HEK293 (cell line): ENCODE measurements around the gene SLC22A17.

ENCODE experiments used
- CTCF ChIP-seq: fragments of 450-650 bp; formaldehyde crosslinking; IDR thresholded peaks from 2 replicates; pipeline ENCODE4 v1.5.1; 2016; ENCODE audit warnings: missing biosample characterization, missing genetic modification characterization
- HIC1 ChIP-seq: fragments of 450-650 bp; formaldehyde crosslinking; IDR thresholded peaks from 2 replicates; pipeline ENCODE4 v1.5.1; 2016; ENCODE audit warnings: missing biosample characterization, missing genetic modification characterization
- KLF1 ChIP-seq: fragments of 450-650 bp; formaldehyde crosslinking; IDR thresholded peaks from 2 replicates; pipeline ENCODE4 v1.5.1; 2016; ENCODE audit warnings: missing biosample characterization, missing genetic modification characterization
- KLF17 ChIP-seq: fragments of 450-650 bp; formaldehyde crosslinking; IDR thresholded peaks from 2 replicates; pipeline ENCODE4 v1.5.1; 2016; ENCODE audit warnings: missing biosample characterization, missing genetic modification characterization
- MEIS1 ChIP-seq: sonication (generic); formaldehyde crosslinking; IDR thresholded peaks from 2 replicates; pipeline ENCODE4 v1.8.1; 2022; ENCODE audit warnings: missing genetic modification reagents, mild to moderate bottlenecking, borderline replicate concordance
- PATZ1 ChIP-seq: fragments of 450-650 bp; formaldehyde crosslinking; IDR thresholded peaks from 2 replicates; pipeline ENCODE4 v1.5.1; 2016; ENCODE audit warnings: missing biosample characterization, missing genetic modification characterization
- RBAK ChIP-seq: fragments of 450-650 bp; formaldehyde crosslinking; IDR thresholded peaks from 2 replicates; pipeline ENCODE4 v1.5.1; 2016; ENCODE audit warnings: missing biosample characterization, missing genetic modification characterization
- REPIN1 ChIP-seq: fragments of 450-650 bp; formaldehyde crosslinking; IDR thresholded peaks from 2 replicates; pipeline ENCODE4 v1.5.1; 2017; ENCODE audit warnings: missing biosample characterization, missing genetic modification characterization, low read depth
- SP7 ChIP-seq: fragments of 450-650 bp; formaldehyde crosslinking; IDR thresholded peaks from 2 replicates; pipeline ENCODE4 v1.5.1; 2016; ENCODE audit warnings: missing biosample characterization, missing genetic modification characterization
- TCF7L2 ChIP-seq: IDR thresholded peaks from 2 replicates; pipeline ENCODE4 v1.6.1; 2011; ENCODE audit warnings: low read depth, mild to moderate bottlenecking, inconsistent platforms, low read length, moderate library complexity, borderline replicate concordance
- YY1 ChIP-seq: fragments of 450-650 bp; formaldehyde crosslinking; IDR thresholded peaks from 2 replicates; pipeline ENCODE4 v1.5.1; 2018; ENCODE audit warnings: missing biosample characterization, missing genetic modification characterization
- ZBTB10 ChIP-seq: fragments of 450-650 bp; formaldehyde crosslinking; IDR thresholded peaks from 2 replicates; pipeline ENCODE4 v1.5.1; 2016; ENCODE audit warnings: missing biosample characterization, missing genetic modification characterization
- ZBTB20 ChIP-seq: fragments of 450-650 bp; formaldehyde crosslinking; IDR thresholded peaks from 2 replicates; pipeline ENCODE4 v1.5.1; 2016; ENCODE audit warnings: missing biosample characterization, missing genetic modification characterization
- ZBTB21 ChIP-seq: fragments of 450-650 bp; formaldehyde crosslinking; IDR thresholded peaks from 2 replicates; pipeline ENCODE4 v1.5.1; 2017; ENCODE audit warnings: missing biosample characterization, missing genetic modification characterization
- ZBTB48 ChIP-seq: fragments of 450-650 bp; formaldehyde crosslinking; IDR thresholded peaks from 2 replicates; pipeline ENCODE4 v1.5.1; 2016; ENCODE audit warnings: missing biosample characterization, missing genetic modification characterization
- ZIC2 ChIP-seq: fragments of 450-650 bp; formaldehyde crosslinking; IDR thresholded peaks from 2 replicates; pipeline ENCODE4 v1.5.1; 2016; ENCODE audit warnings: missing biosample characterization, missing genetic modification characterization
- ZNF132 ChIP-seq: fragments of 450-650 bp; formaldehyde crosslinking; IDR thresholded peaks from 2 replicates; pipeline ENCODE4 v1.5.1; 2017; ENCODE audit warnings: missing biosample characterization, missing genetic modification characterization, borderline replicate concordance
- ZNF146 ChIP-seq: fragments of 450-650 bp; formaldehyde crosslinking; IDR thresholded peaks from 2 replicates; pipeline ENCODE4 v1.5.1; 2016; ENCODE audit warnings: missing biosample characterization, missing genetic modification characterization
- ZNF24 ChIP-seq: fragments of 450-650 bp; formaldehyde crosslinking; IDR thresholded peaks from 2 replicates; pipeline ENCODE4 v1.5.1; 2016; ENCODE audit warnings: missing biosample characterization, missing genetic modification characterization
- ZNF311 ChIP-seq: fragments of 450-650 bp; formaldehyde crosslinking; IDR thresholded peaks from 2 replicates; pipeline ENCODE4 v1.5.1; 2017; ENCODE audit warnings: missing biosample characterization, missing genetic modification characterization, borderline replicate concordance
- ZNF501 ChIP-seq: fragments of 450-650 bp; formaldehyde crosslinking; IDR thresholded peaks from 2 replicates; pipeline ENCODE4 v1.5.1; 2016; ENCODE audit warnings: missing biosample characterization, missing genetic modification characterization
- ZNF610 ChIP-seq: fragments of 450-650 bp; formaldehyde crosslinking; IDR thresholded peaks from 2 replicates; pipeline ENCODE4 v1.5.1; 2016; ENCODE audit warnings: missing biosample characterization, missing genetic modification characterization, borderline replicate concordance
- ZXDB ChIP-seq: fragments of 450-650 bp; formaldehyde crosslinking; IDR thresholded peaks from 2 replicates; pipeline ENCODE4 v1.5.1; 2016; ENCODE audit warnings: missing biosample characterization, missing genetic modification characterization
- TF ChIP-seq, protein P1 (sequence below): fragments of 450-650 bp; formaldehyde crosslinking; IDR thresholded peaks from 2 replicates; pipeline ENCODE4 v1.5.1; 2016; ENCODE audit warnings: missing biosample characterization, missing genetic modification characterization
- TF ChIP-seq, protein P2 (sequence below): fragments of 450-650 bp; formaldehyde crosslinking; IDR thresholded peaks from 2 replicates; pipeline ENCODE4 v1.5.1; 2016; ENCODE audit warnings: missing biosample characterization, missing genetic modification characterization, low read depth
- TF ChIP-seq, protein P3 (sequence below): fragments of 450-650 bp; formaldehyde crosslinking; IDR thresholded peaks from 2 replicates; pipeline ENCODE4 v1.5.1; 2017; ENCODE audit warnings: missing biosample characterization, missing genetic modification characterization

Gene SLC22A17

DNA sequence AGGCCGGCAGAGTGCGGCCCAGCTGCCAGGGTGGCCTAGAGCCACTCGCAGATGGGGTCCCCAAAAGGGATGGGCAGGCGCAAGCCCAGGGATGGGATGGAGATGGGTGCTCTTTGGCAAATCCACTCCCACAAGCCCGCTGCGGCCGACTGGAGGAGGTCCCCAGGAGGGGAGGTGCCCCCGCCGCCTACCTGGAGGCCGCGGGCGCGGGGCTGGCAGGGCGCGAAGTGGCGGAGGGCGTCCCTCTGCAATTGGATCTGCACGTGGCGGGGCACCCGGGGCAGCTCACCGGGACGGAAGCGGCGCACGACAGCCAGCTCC, 50.8 kb downstream of the SLC22A17 start (continued):
- TF ChIP-seq, protein P1, sequence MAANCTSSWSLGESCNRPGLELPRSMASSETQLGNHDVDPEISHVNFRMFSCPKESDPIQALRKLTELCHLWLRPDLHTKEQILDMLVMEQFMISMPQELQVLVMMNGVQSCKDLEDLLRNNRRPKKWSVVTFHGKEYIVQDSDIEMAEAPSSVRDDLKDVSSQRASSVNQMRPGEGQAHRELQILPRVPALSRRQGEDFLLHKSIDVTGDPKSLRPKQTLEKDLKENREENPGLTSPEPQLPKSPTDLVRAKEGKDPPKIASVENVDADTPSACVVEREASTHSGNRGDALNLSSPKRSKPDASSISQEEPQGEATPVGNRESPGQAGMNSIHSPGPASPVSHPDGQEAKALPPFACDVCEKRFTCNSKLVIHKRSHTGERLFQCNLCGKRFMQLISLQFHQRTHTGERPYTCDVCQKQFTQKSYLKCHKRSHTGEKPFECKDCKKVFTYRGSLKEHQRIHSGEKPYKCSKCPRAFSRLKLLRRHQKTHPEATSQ (tag by site-specific recombination): peak; percentile 84
- TF ChIP-seq REPIN1 (tag by site-specific recombination) (peak; percentile 78; the same call in 1 of the 2 replicates), KLF17 (peak; percentile 79), CTCF (tag by site-specific recombination) (peak; percentile 12; the same call in 1 of the 2 replicates), SP7 (peak; percentile 76), ZNF501 (peak; percentile 19; the same call in 1 of the 2 replicates), ZIC2 (peak; percentile 63), ZBTB48 (tag by site-specific recombination) (peak; percentile 71), ZXDB (tag by site-specific recombination) (peak; percentile 89), ZNF311 (tag by site-specific recombination) (no peak), PATZ1 (tag by site-specific recombination) (peak; percentile 80), TCF7L2 (no peak), ZNF132 (tag by site-specific recombination) (no peak), HIC1 (tag by site-specific recombination) (peak; percentile 92), KLF1 (tag by site-specific recombination) (peak; percentile 65), YY1 (tag by site-specific recombination) (no peak), ZNF610 (tag by site-specific recombination) (peak; percentile 63; the same call in 1 of the 2 replicates), ZNF24 (tag by site-specific recombination) (peak; percentile 75), ZBTB21 (tag by site-specific recombination) (0 out of 2 replicates have a peak, but pooled peaks have one; percentile 16), ZBTB20 (peak; percentile 94), ZNF146 (tag by site-specific recombination) (no peak), RBAK (tag by site-specific recombination) (0 out of 2 replicates have a peak, but pooled peaks have one; percentile 12), ZBTB10 (tag by site-specific recombination) (peak; percentile 95), MEIS1 (CRISPR knock-in tag) (no peak)
- TF ChIP-seq, protein P2, sequence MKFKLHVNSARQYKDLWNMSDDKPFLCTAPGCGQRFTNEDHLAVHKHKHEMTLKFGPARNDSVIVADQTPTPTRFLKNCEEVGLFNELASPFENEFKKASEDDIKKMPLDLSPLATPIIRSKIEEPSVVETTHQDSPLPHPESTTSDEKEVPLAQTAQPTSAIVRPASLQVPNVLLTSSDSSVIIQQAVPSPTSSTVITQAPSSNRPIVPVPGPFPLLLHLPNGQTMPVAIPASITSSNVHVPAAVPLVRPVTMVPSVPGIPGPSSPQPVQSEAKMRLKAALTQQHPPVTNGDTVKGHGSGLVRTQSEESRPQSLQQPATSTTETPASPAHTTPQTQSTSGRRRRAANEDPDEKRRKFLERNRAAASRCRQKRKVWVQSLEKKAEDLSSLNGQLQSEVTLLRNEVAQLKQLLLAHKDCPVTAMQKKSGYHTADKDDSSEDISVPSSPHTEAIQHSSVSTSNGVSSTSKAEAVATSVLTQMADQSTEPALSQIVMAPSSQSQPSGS (tag by site-specific recombination): no peak
- TF ChIP-seq, protein P3, sequence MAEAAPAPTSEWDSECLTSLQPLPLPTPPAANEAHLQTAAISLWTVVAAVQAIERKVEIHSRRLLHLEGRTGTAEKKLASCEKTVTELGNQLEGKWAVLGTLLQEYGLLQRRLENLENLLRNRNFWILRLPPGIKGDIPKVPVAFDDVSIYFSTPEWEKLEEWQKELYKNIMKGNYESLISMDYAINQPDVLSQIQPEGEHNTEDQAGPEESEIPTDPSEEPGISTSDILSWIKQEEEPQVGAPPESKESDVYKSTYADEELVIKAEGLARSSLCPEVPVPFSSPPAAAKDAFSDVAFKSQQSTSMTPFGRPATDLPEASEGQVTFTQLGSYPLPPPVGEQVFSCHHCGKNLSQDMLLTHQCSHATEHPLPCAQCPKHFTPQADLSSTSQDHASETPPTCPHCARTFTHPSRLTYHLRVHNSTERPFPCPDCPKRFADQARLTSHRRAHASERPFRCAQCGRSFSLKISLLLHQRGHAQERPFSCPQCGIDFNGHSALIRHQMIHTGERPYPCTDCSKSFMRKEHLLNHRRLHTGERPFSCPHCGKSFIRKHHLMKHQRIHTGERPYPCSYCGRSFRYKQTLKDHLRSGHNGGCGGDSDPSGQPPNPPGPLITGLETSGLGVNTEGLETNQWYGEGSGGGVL (tag by site-specific recombination): peak; percentile 18
